Measurements from ENCODE around the gene RXRB.

Gene RXRB

DNA sequence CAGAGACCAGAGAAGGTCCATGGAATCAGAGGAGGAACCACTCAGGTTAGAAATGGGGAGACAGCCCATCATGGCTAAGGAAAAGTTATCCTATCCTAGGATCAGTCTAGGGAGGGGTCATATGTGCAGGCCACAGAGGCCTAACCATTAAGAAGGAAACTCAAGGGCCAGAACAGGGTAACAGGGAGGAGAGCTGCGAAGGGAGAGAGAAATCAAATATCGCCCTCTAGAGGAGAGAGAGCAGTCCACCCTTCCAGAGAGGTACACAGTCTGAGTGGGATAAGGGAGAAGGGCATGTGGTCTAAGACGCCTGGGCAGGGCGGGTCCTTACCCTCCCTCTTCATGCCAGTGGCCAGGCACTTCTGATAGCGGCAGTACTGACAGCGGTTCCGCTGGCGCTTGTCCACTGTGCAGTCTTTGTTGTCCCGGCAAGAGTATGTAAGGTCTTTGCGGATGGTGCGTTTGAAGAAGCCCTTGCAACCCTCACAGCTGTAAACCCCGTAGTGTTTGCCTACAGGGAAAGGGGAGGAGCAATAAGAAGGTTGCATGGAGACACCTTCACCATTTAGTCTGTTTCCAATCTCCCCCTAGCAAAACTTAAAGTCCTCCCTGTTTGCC, 2.9 kb downstream of the RXRB start:
- peak; percentile 44 for DNase-seq (ENCODE audit: low spot score)

GRCh38 chr6:33195304-33196165, 4.9 kb downstream of the RXRB start:
- no peak for DNase-seq (ENCODE audit: low spot score)

DNA sequence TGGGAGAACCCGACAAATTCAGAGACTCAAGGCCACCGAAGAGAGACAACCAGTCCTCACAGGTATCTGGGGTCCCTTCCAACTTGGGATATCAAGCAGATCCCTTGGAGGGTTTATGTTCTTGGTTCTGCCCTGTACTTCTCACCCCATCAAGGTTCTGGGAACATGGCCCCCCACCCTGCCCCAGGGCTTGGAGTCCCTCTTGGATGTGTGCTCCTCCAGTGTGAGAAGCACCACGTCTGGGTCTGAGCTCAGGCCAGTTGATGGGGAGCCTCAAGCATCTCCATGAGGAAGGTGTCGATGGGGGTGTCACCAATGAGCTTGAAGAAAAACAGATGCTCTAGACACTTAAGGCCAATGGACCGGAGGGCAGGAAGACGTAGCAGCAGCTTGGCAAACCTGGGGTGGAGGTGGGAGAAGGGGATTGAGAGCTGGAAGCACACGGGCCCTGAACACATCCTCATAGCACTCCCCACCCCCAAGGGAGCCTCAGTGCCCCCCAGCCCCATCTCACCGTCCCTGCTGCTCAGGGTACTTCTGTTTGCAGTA, 6.0 kb downstream of the RXRB start:
- no peak for DNase-seq (ENCODE audit: low spot score)

- DNase-seq (ENCODE audit: low spot score), result no peak
Measured at GRCh38 chr6:33193619-33194018, 6.8 kb downstream of the RXRB start.

GRCh38 chr6:33192671-33193602, 7.5 kb downstream of the RXRB start:
- no peak for DNase-seq (ENCODE audit: low spot score)

- DNase-seq (ENCODE audit: low spot score), result no peak
Measured at GRCh38 chr6:33192105-33192646, 8.3 kb downstream of the RXRB start, which contains the start of gene COL11A2. TSS of gene COL11A2 (minus strand) at chr6:33192467. CDS start at chr6:33192240, 227 bp downstream.

- no peak for DNase-seq (ENCODE audit: low spot score)
Measured at GRCh38 chr6:33191383-33192104, 8.9 kb downstream of the RXRB start.

- DNase-seq (ENCODE audit: low spot score), result no peak
Measured at GRCh38 chr6:33190504-33191107, 9.9 kb downstream of the RXRB start.

DNA sequence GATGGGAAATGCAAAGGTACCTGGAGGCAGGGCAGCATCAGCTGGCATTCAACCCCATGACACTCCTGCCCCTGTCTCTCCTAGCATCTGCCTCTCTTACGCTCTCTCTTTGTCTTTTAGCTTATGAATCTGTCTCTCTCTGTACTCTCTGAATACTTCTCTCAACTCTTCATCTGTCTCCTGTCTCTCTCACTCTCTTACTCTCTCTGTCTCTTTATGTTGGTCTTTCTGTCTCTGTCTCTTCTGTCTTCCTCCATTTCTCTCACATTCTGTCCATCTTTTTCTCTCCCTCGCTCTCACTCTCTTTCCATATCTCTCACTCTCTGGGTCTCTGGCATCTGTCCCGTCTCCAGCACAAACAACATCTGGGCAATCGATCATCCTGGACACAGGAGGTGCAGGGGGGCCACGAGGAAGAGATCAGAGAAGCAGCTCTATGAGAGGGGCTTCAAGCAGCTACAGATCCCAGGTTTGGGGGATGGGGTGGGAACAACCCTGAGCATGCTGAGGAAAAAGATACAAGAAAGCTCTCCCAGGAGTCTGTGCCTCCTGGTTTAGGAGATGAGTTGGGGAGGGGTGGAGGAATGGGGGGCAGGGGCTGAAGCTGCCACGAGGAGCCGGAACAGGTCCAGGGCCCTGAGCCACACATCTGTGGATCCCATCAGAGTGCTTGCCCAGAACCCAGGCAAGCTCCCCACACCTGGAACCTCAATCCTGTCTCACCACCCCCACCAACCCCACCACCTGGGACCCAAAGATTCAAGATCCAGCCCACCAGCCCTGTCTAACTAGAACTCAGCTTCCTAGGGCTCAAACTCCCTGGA, 10.6 kb downstream of the RXRB start:
- no peak for DNase-seq (ENCODE audit: low spot score)

DNA sequence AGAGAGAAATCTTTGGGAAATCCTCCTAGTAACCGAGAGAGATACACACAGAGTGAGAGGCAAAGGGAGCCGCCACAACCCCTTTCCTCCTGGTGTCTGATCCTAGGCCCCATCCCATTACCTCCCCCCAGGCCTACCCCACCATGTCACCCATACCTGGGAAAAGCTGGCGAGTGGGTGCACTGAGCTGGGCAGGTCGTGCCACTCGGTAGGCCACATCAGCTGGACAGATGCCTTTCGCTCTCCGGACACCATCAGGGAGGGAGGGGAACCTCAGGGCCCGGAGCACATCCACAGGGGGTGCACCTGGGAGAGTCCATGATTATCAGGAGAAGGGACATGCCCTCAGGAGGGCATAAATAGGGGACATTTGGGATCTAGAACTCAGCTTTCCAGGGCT, 11.3 kb downstream of the RXRB start:
- no peak for DNase-seq (ENCODE audit: low spot score)

- DNase-seq (ENCODE audit: low spot score), result no peak
Measured at GRCh38 chr6:33187809-33188208, 12.7 kb downstream of the RXRB start.

DNA sequence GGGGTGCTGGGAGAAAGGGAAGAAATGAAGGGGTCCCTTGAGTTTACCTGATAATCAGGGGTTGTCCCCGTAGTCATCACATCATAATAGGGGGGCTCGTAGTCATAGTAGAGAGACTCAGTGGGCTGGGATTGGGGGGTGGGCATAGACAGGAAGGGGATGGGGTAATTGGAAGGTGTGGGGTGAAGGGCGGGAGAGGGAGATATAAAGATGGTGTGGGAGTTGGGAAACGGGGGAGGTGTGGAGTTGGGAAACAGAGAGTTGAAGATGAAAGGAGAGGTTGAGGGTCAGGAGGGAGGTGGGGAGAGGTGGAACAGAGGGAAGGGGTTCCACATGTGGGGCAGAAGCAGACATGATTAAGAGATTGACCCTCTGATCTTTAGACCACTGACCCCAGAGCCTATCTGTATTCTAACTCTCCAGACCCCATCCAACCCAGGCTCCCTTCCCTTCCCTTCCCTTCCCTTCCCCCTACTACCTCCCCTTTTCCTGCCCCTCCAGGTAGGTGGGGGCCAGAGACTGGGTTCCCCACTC, 14.7 kb downstream of the RXRB start:
- DNase-seq (ENCODE audit: low spot score), result no peak

DNA sequence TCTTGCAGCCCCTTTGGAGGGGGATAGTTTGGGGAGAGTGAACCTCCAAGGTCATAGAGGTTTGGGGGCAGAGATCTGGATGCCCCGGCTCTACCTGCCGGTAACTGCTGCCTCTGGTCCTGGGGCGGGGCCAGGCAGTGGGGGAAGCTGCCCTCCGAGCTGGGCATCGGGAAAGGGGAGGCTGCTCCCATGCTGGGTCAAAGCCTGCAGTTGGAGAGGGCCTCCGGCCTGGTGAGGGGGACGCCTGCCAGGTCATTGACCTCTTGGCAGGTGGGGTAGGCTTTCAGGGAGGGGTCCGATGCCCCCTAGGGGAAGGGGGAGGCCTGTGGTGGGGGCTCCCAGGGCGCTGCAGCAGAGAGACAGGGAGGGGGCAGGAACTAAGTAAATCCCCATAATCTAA, 15.3 kb downstream of the RXRB start:
- DNase-seq (ENCODE audit: low spot score), result no peak

GRCh38 chr6:33183071-33183683, 17.3 kb downstream of the RXRB start:
- no peak for DNase-seq (ENCODE audit: low spot score)

DNA sequence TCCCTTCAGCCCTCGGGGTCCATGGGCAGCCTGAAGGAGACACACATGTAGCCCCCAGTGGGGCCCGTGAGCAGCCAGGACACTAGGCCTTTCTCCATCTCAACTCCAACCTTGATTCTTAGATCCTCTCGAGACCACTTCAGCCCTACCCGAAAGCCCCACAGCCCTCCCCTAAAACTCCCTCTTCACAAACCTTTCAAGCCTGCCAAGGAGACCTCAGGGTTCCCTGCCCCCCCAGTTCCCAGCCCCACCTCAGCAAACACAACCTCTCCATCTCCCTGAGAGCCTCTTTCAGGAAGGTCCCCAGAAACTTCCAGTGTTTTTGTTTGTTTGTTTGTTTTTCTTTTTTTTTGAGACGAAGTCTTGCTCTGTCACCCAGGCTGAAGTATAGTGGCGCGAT, 19.3 kb downstream of the RXRB start:
- DNase-seq (ENCODE audit: low spot score), result no peak

- no peak for DNase-seq (ENCODE audit: low spot score)
Measured at GRCh38 chr6:33178755-33179475, 21.6 kb downstream of the RXRB start.

GRCh38 chr6:33177552-33178446, 22.7 kb downstream of the RXRB start:
- DNase-seq (ENCODE audit: low spot score), result no peak

Data from LoVo (cell line).